ENCODE results near the gene NDUFC2. TPM values are rescaled to one million over a fixed set of nuclear protein-coding genes. Genes with fewer than 3 reads are reported as not detected.

The NDUFC2 gene
- total and polyA plus RNA-seq, 2 donors (not counting 3 experiments of a cell fraction or from before 2014, with no cell fraction given), result 226 to 318 TPM

DNA sequence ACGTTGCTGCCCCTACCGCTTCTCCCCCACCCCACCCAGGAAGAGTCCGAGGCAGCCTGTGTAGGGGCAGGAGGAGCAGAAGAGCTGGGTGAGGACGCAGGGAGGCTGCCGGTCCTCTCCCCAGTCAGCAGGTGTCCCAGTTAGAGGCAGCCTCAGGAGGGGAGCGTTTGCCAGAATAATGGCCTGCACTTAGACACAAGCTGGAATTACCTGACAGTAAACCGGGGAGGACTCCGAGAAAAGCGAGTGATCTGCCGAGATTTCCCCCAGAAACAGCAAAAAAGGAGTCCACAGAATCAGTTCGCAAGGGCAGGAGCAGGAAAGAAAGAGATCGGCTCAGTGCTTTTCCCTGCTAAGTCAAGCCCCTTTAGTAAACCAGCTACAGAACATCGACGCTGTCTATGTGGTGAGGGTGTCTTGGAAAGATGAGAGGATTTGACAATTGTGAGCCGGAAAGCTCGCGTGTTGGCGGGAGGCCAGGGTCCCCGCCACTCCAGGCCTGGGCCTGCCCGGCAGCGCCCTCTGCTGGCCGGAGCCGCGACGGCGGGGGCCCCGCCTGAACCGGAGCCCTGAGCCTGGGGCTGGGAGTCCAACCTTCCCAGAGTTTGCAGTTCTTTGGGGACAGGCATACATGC, 33.7 kb downstream of the NDUFC2 start:
- Histone ChIP-seq H3K36me3 (ENCODE audit: control insufficient read depth in 2 of 2, extremely low read depth in 1 of 2, insufficient read depth in 2 of 2, low read length in 2 of 2) (no peaks in the 10 kb centered on the region), H3K27me3 (ENCODE audit: control insufficient read depth in 2 of 2, insufficient read depth in 2 of 2, low read length in 2 of 2) (no peaks in the 10 kb centered on the region), H2AFZ (ENCODE audit: low read depth, low read length) (peak overlapping the region; percentile 97), H3K9me1 (replicated peaks; ENCODE audit: control insufficient read depth, extremely low read depth, insufficient read depth, low read length) (no peaks in the 10 kb centered on the region), H3K4me3 (replicated peaks in 1 of 3; ENCODE audit: insufficient read depth in 1 of 3, low read depth in 1 of 3, low read length in 3 of 3) (peak overlapping the region in 2 of 3 experiments; percentile 23 to 72), H3K79me2 (ENCODE audit: control insufficient read depth, insufficient read depth, low read length) (no peaks in the 10 kb centered on the region), H4K20me1 (replicated peaks; ENCODE audit: control insufficient read depth, extremely low read depth, insufficient read depth, low read length) (no peaks in the 10 kb centered on the region), H3K4me2 (ENCODE audit: insufficient read depth, low read length) (peak overlapping the region; percentile 91), H3K9me3 (replicated peaks; ENCODE audit: control insufficient read depth, insufficient read depth, low read length) (no peaks in the 10 kb centered on the region), H3K4me1 (ENCODE audit: control insufficient read depth, extremely low read depth, insufficient read depth, low read length) (peaks cover 8% of the 10 kb centered on the region), H3K9ac (replicated peaks; ENCODE audit: extremely low read depth, insufficient read depth, low read length) (peak overlapping the region; percentile 14), H3K27ac (ENCODE audit: insufficient read depth, low read depth, low read length) (no peak overlapping the region)
- TF ChIP-seq FOS (IDR thresholded peaks at IDR 0.05; ENCODE audit: borderline replicate concordance, insufficient read depth, low read length) (no peak), EZH2 (IDR thresholded peaks at IDR 0.05; ENCODE audit: borderline replicate concordance, low read depth, low read length, severe bottlenecking) (no peak), GATA2 (IDR thresholded peaks at IDR 0.05; ENCODE audit: insufficient read depth, insufficient read length, low read depth, low read length) (no peak), JUN (IDR thresholded peaks at IDR 0.05; ENCODE audit: borderline replicate concordance, insufficient read depth, insufficient read length, low read depth) (no peak), POLR2A (IDR thresholded peaks at IDR 0.05; ENCODE audit: low read depth, low read length) (no peak), MYC (IDR thresholded peaks at IDR 0.05; ENCODE audit: low read depth, low read length) (no peak), POLR2AphosphoS5 (IDR thresholded peaks at IDR 0.05; ENCODE audit: insufficient read depth, low read depth, low read length) (peak; percentile 82)
- TF ChIP-seq, protein P1, sequence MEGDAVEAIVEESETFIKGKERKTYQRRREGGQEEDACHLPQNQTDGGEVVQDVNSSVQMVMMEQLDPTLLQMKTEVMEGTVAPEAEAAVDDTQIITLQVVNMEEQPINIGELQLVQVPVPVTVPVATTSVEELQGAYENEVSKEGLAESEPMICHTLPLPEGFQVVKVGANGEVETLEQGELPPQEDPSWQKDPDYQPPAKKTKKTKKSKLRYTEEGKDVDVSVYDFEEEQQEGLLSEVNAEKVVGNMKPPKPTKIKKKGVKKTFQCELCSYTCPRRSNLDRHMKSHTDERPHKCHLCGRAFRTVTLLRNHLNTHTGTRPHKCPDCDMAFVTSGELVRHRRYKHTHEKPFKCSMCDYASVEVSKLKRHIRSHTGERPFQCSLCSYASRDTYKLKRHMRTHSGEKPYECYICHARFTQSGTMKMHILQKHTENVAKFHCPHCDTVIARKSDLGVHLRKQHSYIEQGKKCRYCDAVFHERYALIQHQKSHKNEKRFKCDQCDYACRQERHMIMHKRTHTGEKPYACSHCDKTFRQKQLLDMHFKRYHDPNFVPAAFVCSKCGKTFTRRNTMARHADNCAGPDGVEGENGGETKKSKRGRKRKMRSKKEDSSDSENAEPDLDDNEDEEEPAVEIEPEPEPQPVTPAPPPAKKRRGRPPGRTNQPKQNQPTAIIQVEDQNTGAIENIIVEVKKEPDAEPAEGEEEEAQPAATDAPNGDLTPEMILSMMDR (IDR thresholded peaks at IDR 0.05; ENCODE audit: extremely low read depth in 1 of 2, insufficient read depth in 1 of 2, low read depth in 1 of 2, low read length in 2 of 2), result peak; percentile 97 to 99
- TF ChIP-seq, protein P2, sequence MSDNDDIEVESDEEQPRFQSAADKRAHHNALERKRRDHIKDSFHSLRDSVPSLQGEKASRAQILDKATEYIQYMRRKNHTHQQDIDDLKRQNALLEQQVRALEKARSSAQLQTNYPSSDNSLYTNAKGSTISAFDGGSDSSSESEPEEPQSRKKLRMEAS (IDR thresholded peaks at IDR 0.05; ENCODE audit: insufficient read depth, insufficient read length), result no peak
- dilution Hi-C loops (cut with MboI; ENCODE audit: extremely low pct_ligation_motif_present, low sequenced_read_pairs) (no loop called here), intact Hi-C loops (cut with micrococcal nuclease) (loop anchor here (1.0 to 2.0 kb wide), 6 partner anchors 15 to 515 kb away; partner anchors contain the start of genes CLNS1A and RSF1)
- CTCF ChIA-PET, result interaction anchor here (0.6 to 4.9 kb wide), 32 partner anchors 8 to 518 kb away, joined by 3 to 37 read pairs (median 4); partner anchors contain the start of genes ALG8, AQP11, INTS4 and NDUFC2
- DNase-seq (ENCODE audit: low read depth, low spot score), result peak; percentile 62
- no TSS peak for BruUV-seq (replicated peaks)
- FAIRE-seq, result peak; percentile 91
- POLR2A ChIA-PET, result no interaction called here

Data from endothelial cell of umbilical vein (primary cell).